Measurements from ENCODE around the gene TFIP11. TPM values are rescaled to one million over a fixed set of nuclear protein-coding genes. Genes with fewer than 3 reads are reported as not detected.
A peak's percentile ranks its signal among the peaks of the same experiment; 100 is the strongest.
"Not testable (repeated sequence)": the region's sequence is repeated elsewhere in the genome, so short reads cannot be mapped to it uniquely, and the experiment has no call there.

The TFIP11 gene
- total RNA-seq, 2 experiments from 2014 or later: 50.8 to 55.5 TPM

GRCh38 chr22:26536056-26536761 is 23.9 kb upstream of the TFIP11 start:
- CTCF ChIA-PET: interaction anchor here (1.0 to 1.4 kb wide), 2 partner anchors 108 to 130 kb away, joined by 3 read pairs; no protein-coding TSS in a partner anchor
- no peak for DNase-seq
- Mint-ChIP-seq H3K27ac (no peak overlapping the region), H3K36me3 (ENCODE audit: low read depth) (peaks cover 57% of the 10 kb centered on the region), H3K27me3 (no peaks in the 10 kb centered on the region), H3K4me1 (peaks cover 15% of the 10 kb centered on the region), H3K4me3 (no peak overlapping the region), H3K9me3 (no peaks in the 10 kb centered on the region)
- POLR2A ChIA-PET: interaction anchor here (0.9 to 1.0 kb wide), 2 partner anchors 9 to 10 kb away, joined by 3 read pairs; no protein-coding TSS in a partner anchor

- no peak for DNase-seq
- H3K9me3 Mint-ChIP-seq: no peaks in the 10 kb centered on the region
- H3K4me1 Mint-ChIP-seq: peaks cover 15% of the 10 kb centered on the region
- no peak overlapping the region for H3K27ac Mint-ChIP-seq
- no peaks in the 10 kb centered on the region for H3K27me3 Mint-ChIP-seq
- peaks cover 58% of the 10 kb centered on the region for H3K36me3 Mint-ChIP-seq (ENCODE audit: low read depth)
- ChIA-PET POLR2A (interaction anchor here (0.9 kb wide), 1 partner anchor 10 kb away, joined by 3 read pairs; no protein-coding TSS in a partner anchor), CTCF (interaction anchor here (0.9 to 1.0 kb wide), 2 partner anchors 20 to 108 kb away, joined by 3 read pairs; no protein-coding TSS in a partner anchor)
- H3K4me3 Mint-ChIP-seq: no peak overlapping the region
Observed at GRCh38 chr22:26535603-26535908, 23.3 kb upstream of the TFIP11 start.

- H3K4me1 Mint-ChIP-seq: peaks cover 15% of the 10 kb centered on the region
- ChIA-PET POLR2A (interaction anchor here (0.9 kb wide), 1 partner anchor 10 kb away, joined by 3 read pairs; no protein-coding TSS in a partner anchor), CTCF (interaction anchor here (0.9 to 1.0 kb wide), 2 partner anchors 20 to 109 kb away, joined by 3 read pairs; no protein-coding TSS in a partner anchor)
- DNase-seq: no peak
- H3K27me3 Mint-ChIP-seq: no peaks in the 10 kb centered on the region
- no peak overlapping the region for H3K4me3 Mint-ChIP-seq
- peak overlapping the region; percentile 11 for H3K27ac Mint-ChIP-seq
- H3K9me3 Mint-ChIP-seq: no peaks in the 10 kb centered on the region
- peaks cover 58% of the 10 kb centered on the region for H3K36me3 Mint-ChIP-seq (ENCODE audit: low read depth)
Observed at GRCh38 chr22:26534874-26535602, 22.8 kb upstream of the TFIP11 start.

- Mint-ChIP-seq H3K4me1 (peaks cover 15% of the 10 kb centered on the region), H3K4me3 (no peak overlapping the region), H3K27ac (no peak overlapping the region), H3K9me3 (no peaks in the 10 kb centered on the region), H3K36me3 (ENCODE audit: low read depth) (peaks cover 65% of the 10 kb centered on the region), H3K27me3 (no peaks in the 10 kb centered on the region)
- ChIA-PET CTCF (interaction anchor here (0.9 kb wide), 1 partner anchor 19 kb away, joined by 3 read pairs; no protein-coding TSS in a partner anchor), POLR2A (no interaction called here)
- DNase-seq: no peak
Observed at GRCh38 chr22:26534171-26534855, 22.0 kb upstream of the TFIP11 start.

- POLR2A ChIA-PET: interaction anchor here (1.7 kb wide), 1 partner anchor 16 kb away, joined by 3 read pairs; no protein-coding TSS in a partner anchor
- Mint-ChIP-seq H3K4me1 (peaks cover 9% of the 10 kb centered on the region), H3K36me3 (ENCODE audit: low read depth) (peaks cover 62% of the 10 kb centered on the region), H3K4me3 (no peak overlapping the region), H3K9me3 (no peaks in the 10 kb centered on the region), H3K27me3 (no peaks in the 10 kb centered on the region), H3K27ac (no peak overlapping the region)
- CTCF ChIA-PET: interaction anchor here (1.3 kb wide), 1 partner anchor 137 kb away, joined by 4 read pairs; no protein-coding TSS in a partner anchor
- no peak for DNase-seq
Observed at GRCh38 chr22:26529345-26529744, 17.1 kb upstream of the TFIP11 start.

GRCh38 chr22:26528518-26528917 is 16.2 kb upstream of the TFIP11 start:
- H3K4me1 Mint-ChIP-seq, CTCF ChIA-PET, H3K9me3 Mint-ChIP-seq, H3K27me3 Mint-ChIP-seq, POLR2A ChIA-PET, DNase-seq, H3K27ac Mint-ChIP-seq, H3K4me3 Mint-ChIP-seq: not testable (repeated sequence)
- H3K36me3 Mint-ChIP-seq (ENCODE audit: low read depth): peaks cover 64% of the 10 kb centered on the region

- DNase-seq: no peak
- ChIA-PET POLR2A (no interaction called here), CTCF (interaction anchor here (0.6 kb wide), 1 partner anchor 79 kb away, joined by 3 read pairs; no protein-coding TSS in a partner anchor)
- Mint-ChIP-seq H3K27me3 (no peaks in the 10 kb centered on the region), H3K9me3 (no peaks in the 10 kb centered on the region), H3K4me1 (peaks cover 5% of the 10 kb centered on the region), H3K36me3 (ENCODE audit: low read depth) (peaks cover 61% of the 10 kb centered on the region), H3K4me3 (no peak overlapping the region), H3K27ac (no peak overlapping the region)
Observed at GRCh38 chr22:26527574-26528465, 15.5 kb upstream of the TFIP11 start.

GRCh38 chr22:26527167-26527566 is 14.9 kb upstream of the TFIP11 start:
- Mint-ChIP-seq H3K36me3 (ENCODE audit: low read depth) (peaks cover 59% of the 10 kb centered on the region), H3K9me3 (no peaks in the 10 kb centered on the region), H3K4me3 (no peak overlapping the region), H3K4me1 (no peaks in the 10 kb centered on the region), H3K27ac (no peak overlapping the region), H3K27me3 (no peaks in the 10 kb centered on the region)
- no peak for DNase-seq
- POLR2A ChIA-PET: no interaction called here
- CTCF ChIA-PET: interaction anchor here (0.6 kb wide), 1 partner anchor 79 kb away, joined by 3 read pairs; no protein-coding TSS in a partner anchor

- Mint-ChIP-seq H3K36me3 (ENCODE audit: low read depth) (peaks cover 49% of the 10 kb centered on the region), H3K27me3 (no peaks in the 10 kb centered on the region), H3K27ac (no peak overlapping the region), H3K9me3 (no peaks in the 10 kb centered on the region), H3K4me3 (no peak overlapping the region), H3K4me1 (no peaks in the 10 kb centered on the region)
- DNase-seq: no peak
- POLR2A ChIA-PET: no interaction called here
- CTCF ChIA-PET: no interaction called here
Observed at GRCh38 chr22:26525946-26526564, 13.8 kb upstream of the TFIP11 start.

- no peaks in the 10 kb centered on the region for H3K9me3 Mint-ChIP-seq
- no peak for DNase-seq
- peaks cover 42% of the 10 kb centered on the region for H3K36me3 Mint-ChIP-seq (ENCODE audit: low read depth)
- no peak overlapping the region for H3K27ac Mint-ChIP-seq
- no peaks in the 10 kb centered on the region for H3K4me1 Mint-ChIP-seq
- CTCF ChIA-PET: no interaction called here
- POLR2A ChIA-PET: interaction anchor here (0.9 kb wide), 1 partner anchor 46 kb away, joined by 3 read pairs; no protein-coding TSS in a partner anchor
- no peak overlapping the region for H3K4me3 Mint-ChIP-seq
- H3K27me3 Mint-ChIP-seq: no peaks in the 10 kb centered on the region
Observed at GRCh38 chr22:26524870-26525269, 12.6 kb upstream of the TFIP11 start.

- Mint-ChIP-seq H3K27ac (no peak overlapping the region), H3K4me1 (no peaks in the 10 kb centered on the region), H3K36me3 (ENCODE audit: low read depth) (peaks cover 32% of the 10 kb centered on the region), H3K27me3 (no peaks in the 10 kb centered on the region), H3K4me3 (no peak overlapping the region), H3K9me3 (no peaks in the 10 kb centered on the region)
- POLR2A ChIA-PET: interaction anchor here (2.2 kb wide), 1 partner anchor 10 kb away, joined by 9 read pairs; the partner anchor contains the start of gene TFIP11
- CTCF ChIA-PET: interaction anchor here (2.0 kb wide), 1 partner anchor 20 kb away, joined by 6 read pairs; no protein-coding TSS in a partner anchor
- DNase-seq: no peak
Observed at GRCh38 chr22:26522592-26522991, 10.3 kb upstream of the TFIP11 start.

- Mint-ChIP-seq H3K27ac (no peak overlapping the region), H3K27me3 (no peaks in the 10 kb centered on the region), H3K36me3 (ENCODE audit: low read depth) (peaks cover 27% of the 10 kb centered on the region), H3K9me3 (no peaks in the 10 kb centered on the region), H3K4me1 (no peaks in the 10 kb centered on the region), H3K4me3 (no peak overlapping the region)
- DNase-seq: no peak
- CTCF ChIA-PET: interaction anchor here (2.0 kb wide), 1 partner anchor 19 kb away, joined by 6 read pairs; no protein-coding TSS in a partner anchor
- POLR2A ChIA-PET: interaction anchor here (2.2 kb wide), 1 partner anchor 9 kb away, joined by 9 read pairs; the partner anchor contains the start of gene TFIP11
Observed at GRCh38 chr22:26522012-26522411, 9.7 kb upstream of the TFIP11 start.
